ENCODE data around the gene KCNJ9.

GRCh38 chr1:160133990-160134770 is 52.8 kb downstream of the KCNJ9 start:
- no peak; the same call in 1 of the 2 replicates for TF ChIP-seq TARDBP (IDR thresholded peaks at IDR 0.05)
- no peak for TF ChIP-seq BHLHE40 (IDR thresholded peaks at IDR 0.05; ENCODE audit: borderline replicate concordance)
- TF ChIP-seq SUZ12 (IDR thresholded peaks at IDR 0.05), result no peak
- no peak for TF ChIP-seq NFRKB (IDR thresholded peaks at IDR 0.05)
- TF ChIP-seq ARNT (IDR thresholded peaks at IDR 0.05), result no peak
- no peak for TF ChIP-seq SP1 (IDR thresholded peaks at IDR 0.05)
- no peak for TF ChIP-seq HDGF (IDR thresholded peaks at IDR 0.05; ENCODE audit: borderline replicate concordance)
- no peak for TF ChIP-seq ELF4 (IDR thresholded peaks at IDR 0.05)
- no peak for TF ChIP-seq FOXK2 (IDR thresholded peaks at IDR 0.05)
- no peak for TF ChIP-seq L3MBTL2 (conservative IDR thresholded peaks at IDR 0.05)
- no peak for TF ChIP-seq PKNOX1 (IDR thresholded peaks at IDR 0.05)
- no peak for TF ChIP-seq ZNF384 (IDR thresholded peaks at IDR 0.05)
- TF ChIP-seq FOXM1 (IDR thresholded peaks at IDR 0.05; ENCODE audit: borderline replicate concordance), result no peak
- no peak for TF ChIP-seq LEF1 (IDR thresholded peaks at IDR 0.05; ENCODE audit: borderline replicate concordance)

All from HEK293T (cell line).